SK-N-SH (cell line): Measurements from ENCODE around the gene NIPSNAP3A. TPM values are rescaled to one million over a fixed set of nuclear protein-coding genes. Genes with fewer than 3 reads are reported as not detected.

Experiments
- CHD2 ChIP-seq: fragments of 150-350 bp; IDR thresholded peaks from 2 replicates; pipeline ENCODE4 v1.6.1; 2018; ENCODE audit warnings: low read length; ENCODE audit not compliant: partially characterized antibody
- CTCF ChIP-seq: fragments of 200-600 bp; sonication (generic); IDR thresholded peaks from 2 replicates; pipeline ENCODE4 v1.6.1; 2017; ENCODE audit warnings: antibody characterized with exemption, mild to moderate bottlenecking, moderate library complexity
- FOXM1 ChIP-seq: IDR thresholded peaks from 2 replicates; pipeline ENCODE4 v1.4.0; 2012; ENCODE audit warnings: low read depth, mild to moderate bottlenecking
- GATA2 ChIP-seq: sonication (generic); formaldehyde crosslinking; IDR thresholded peaks from 2 replicates; pipeline ENCODE4 v1.5.0; 2020; ENCODE audit warnings: mild to moderate bottlenecking, missing genetic modification reagents
- IRF3 ChIP-seq: fragments of 150-350 bp; IDR thresholded peaks from 2 replicates; pipeline ENCODE4 v1.6.1; 2016; ENCODE audit warnings: mild to moderate bottlenecking, low read depth, low read length
- MAX ChIP-seq: IDR thresholded peaks from 2 replicates; pipeline ENCODE4 v1.4.0; 2012; ENCODE audit warnings: low read depth
- MXI1 ChIP-seq: IDR thresholded peaks from 2 replicates; pipeline ENCODE4 v1.6.1; 2012; ENCODE audit warnings: mild to moderate bottlenecking, low read depth, low read length, improper control_type of control experiment
- NFIC ChIP-seq: IDR thresholded peaks from 2 replicates; pipeline ENCODE4 v1.4.0; 2012; ENCODE audit warnings: borderline replicate concordance
- NRF1 ChIP-seq: IDR thresholded peaks from 2 replicates; pipeline ENCODE4 v1.6.1; 2012; ENCODE audit warnings: low read depth, mild to moderate bottlenecking, low read length
- PBX3 ChIP-seq: IDR thresholded peaks from 2 replicates; pipeline ENCODE4; 2012
- RAD21 ChIP-seq: IDR thresholded peaks from 2 replicates; pipeline ENCODE4 v1.6.1; 2012; ENCODE audit warnings: mild to moderate bottlenecking, low read length
- RCOR1 ChIP-seq: fragments of 150-350 bp; IDR thresholded peaks from 2 replicates; pipeline ENCODE4 v1.6.1; 2017; ENCODE audit warnings: antibody characterized with exemption, low read length
- RFX5 ChIP-seq: IDR thresholded peaks from 2 replicates; pipeline ENCODE4 v1.6.1; 2012; ENCODE audit warnings: mild to moderate bottlenecking, improper control_type of control experiment, low read length
- RXRA ChIP-seq: IDR thresholded peaks from 2 replicates; pipeline ENCODE4 v1.4.0; 2012; ENCODE audit warnings: low read depth, mild to moderate bottlenecking, borderline replicate concordance
- SMC3 ChIP-seq: IDR thresholded peaks from 2 replicates; pipeline ENCODE4 v1.6.1; 2012; ENCODE audit warnings: low read depth, low read length, improper control_type of control experiment
- TEAD4 ChIP-seq: IDR thresholded peaks from 2 replicates; pipeline ENCODE4 v1.4.0; 2012; ENCODE audit warnings: mild to moderate bottlenecking, borderline replicate concordance; ENCODE audit not compliant: insufficient read depth
- USF2 ChIP-seq: fragments of 150-350 bp; IDR thresholded peaks from 2 replicates; pipeline ENCODE4 v1.6.1; 2017; ENCODE audit warnings: antibody characterized with exemption, low read length, low read depth, borderline replicate concordance
- polyA plus RNA-seq, 3 experiments: library from polyadenylated mRNA; depleted of rRNA; stranded (reverse); fragments of >200 nt; gene quantifications; 2 replicates each; pipeline ENCODE4 v1.2.3, GENCODE V29; 2012

NIPSNAP3A gene
- polyA plus RNA-seq, 1 of the 3 experiments (the other 2 are of a cell fraction): 29.2 TPM

- TF ChIP-seq RAD21 (peak; percentile 81), CHD2 (no peak), SMC3 (peak; percentile 46; the same call in 1 of the 2 replicates), RXRA (no peak), NRF1 (no peak), IRF3 (no peak), MXI1 (no peak), MAX (no peak), CTCF (peak; percentile 46), FOXM1 (no peak), PBX3 (no peak), NFIC (0 out of 2 replicates have a peak, but pooled peaks have one; percentile 38), RCOR1 (no peak), USF2 (no peak), TEAD4 (no peak), GATA2 (CRISPR knock-in tag) (peak; percentile 48; the same call in 1 of the 2 replicates), RFX5 (no peak)
Observed at GRCh38 chr9:104808035-104808614, 60.6 kb downstream of the NIPSNAP3A start (continued).

Other genes starting within 250 kb of the NIPSNAP3A start
- not detected in 2 replicates for gene OR13F1, start 243.4 kb upstream of the NIPSNAP3A start, polyA plus RNA-seq (2012; rRNA removed)
- gene OR13C4, start 220.5 kb upstream of the NIPSNAP3A start, polyA plus RNA-seq (2012; rRNA removed): not detected in 2 replicates
- not detected in 2 replicates for gene OR13C3, start 210.8 kb upstream of the NIPSNAP3A start, polyA plus RNA-seq (2012; rRNA removed)
- not detected in 2 replicates for gene OR13C8, start 178.5 kb upstream of the NIPSNAP3A start, polyA plus RNA-seq (2012; rRNA removed)
- not detected in 2 replicates for gene OR13C5, start 148.3 kb upstream of the NIPSNAP3A start, polyA plus RNA-seq (2012; rRNA removed)
- not detected in 2 replicates for gene OR13C2, start 142.1 kb upstream of the NIPSNAP3A start, polyA plus RNA-seq (2012; rRNA removed)
- gene OR13C9, start 129.5 kb upstream of the NIPSNAP3A start, polyA plus RNA-seq (2012; rRNA removed): not detected in 2 replicates
- gene OR13D1, start 53.2 kb upstream of the NIPSNAP3A start, polyA plus RNA-seq (2012; rRNA removed): not detected in 2 replicates
- 1.4 and 2.4 TPM in 2 replicates for gene NIPSNAP3B, start 16.4 kb downstream of the NIPSNAP3A start, polyA plus RNA-seq (2012; rRNA removed)
- gene ABCA1, start 180.5 kb downstream of the NIPSNAP3A start, polyA plus RNA-seq (2012; rRNA removed): 5.3 and 9.3 TPM in 2 replicates